OCI-LY3 (cell line): Measurements from ENCODE around the gene AATF.

Source experiments
- H2AFZ ChIP-seq: fragments of 200-600, 300-600 bp; shearing (Covaris generic); 2 replicates; pipeline ENCODE4 v1.6.0; 2014; ENCODE audit warnings: antibody characterized with exemption, low read depth, low read length
- H3K27ac ChIP-seq: fragments of 200-600, 300-600 bp; sonication (generic); 2 replicates; pipeline ENCODE4 v1.5.1; 2014; ENCODE audit warnings: mild to moderate bottlenecking, low read length, moderate library complexity, mixed read lengths
- H3K27me3 ChIP-seq: fragments of 200-600, 300-600 bp; sonication (generic); 2 replicates; pipeline ENCODE4 v1.6.1; 2014; ENCODE audit warnings: low read depth, low read length, mixed read lengths
- H3K36me3 ChIP-seq: fragments of 200-600, 300-600 bp; sonication (generic); replicated peaks from 2 replicates; pipeline ENCODE3; 2014; ENCODE audit warnings: low read depth, low read length, mixed read lengths
- H3K4me1 ChIP-seq: fragments of 300-600, 200-600 bp; sonication (generic); 2 replicates; pipeline ENCODE4 v1.6.1; 2014; ENCODE audit warnings: low read length, mixed read lengths
- H3K4me2 ChIP-seq: fragments of 200-600, 300-600 bp; sonication (generic); 2 replicates; pipeline ENCODE4 v1.6.1; 2014; ENCODE audit warnings: low read length, mixed read lengths
- H3K4me3 ChIP-seq: fragments of 300-600, 200-600 bp; sonication (generic); 2 replicates; pipeline ENCODE4 v1.5.1; 2014; ENCODE audit warnings: antibody characterized with exemption, mild to moderate bottlenecking, low read length, moderate library complexity
- H3K79me2 ChIP-seq: fragments of 300-600, 200-600 bp; shearing (Covaris generic); 2 replicates; pipeline ENCODE4 v1.6.1; 2014; ENCODE audit warnings: mild to moderate bottlenecking, low read length, mixed read lengths
- H3K9ac ChIP-seq: fragments of 300-600, 200-600 bp; shearing (Covaris generic); 2 replicates; pipeline ENCODE4 v1.6.0; 2014; ENCODE audit warnings: mild to moderate bottlenecking, low read length, moderate library complexity
- H3K9me3 ChIP-seq: fragments of 200-600, 300-600 bp; shearing (Covaris generic); 2 replicates; pipeline ENCODE4 v1.6.1; 2014; ENCODE audit warnings: low read length, mixed read lengths; ENCODE audit not compliant: insufficient read depth
- H4K20me1 ChIP-seq: fragments of 200-600, 300-600 bp; sonication (generic); 2 replicates; pipeline ENCODE4 v1.6.1; 2016; ENCODE audit warnings: low read length, mixed read lengths; ENCODE audit not compliant: insufficient read depth
- CTCF ChIP-seq: fragments of 200-600, 300-600 bp; sonication (generic); IDR thresholded peaks from 2 replicates; pipeline ENCODE4 v1.5.1; 2014; ENCODE audit warnings: antibody characterized with exemption, low read length, low read depth
- EZH2phosphoT487 ChIP-seq: fragments of 200-600 bp; shearing (Covaris generic); IDR thresholded peaks from 2 replicates; pipeline ENCODE4 v1.6.1; 2018; ENCODE audit warnings: antibody characterized with exemption, mixed run types, low read depth

AATF gene

DNA sequence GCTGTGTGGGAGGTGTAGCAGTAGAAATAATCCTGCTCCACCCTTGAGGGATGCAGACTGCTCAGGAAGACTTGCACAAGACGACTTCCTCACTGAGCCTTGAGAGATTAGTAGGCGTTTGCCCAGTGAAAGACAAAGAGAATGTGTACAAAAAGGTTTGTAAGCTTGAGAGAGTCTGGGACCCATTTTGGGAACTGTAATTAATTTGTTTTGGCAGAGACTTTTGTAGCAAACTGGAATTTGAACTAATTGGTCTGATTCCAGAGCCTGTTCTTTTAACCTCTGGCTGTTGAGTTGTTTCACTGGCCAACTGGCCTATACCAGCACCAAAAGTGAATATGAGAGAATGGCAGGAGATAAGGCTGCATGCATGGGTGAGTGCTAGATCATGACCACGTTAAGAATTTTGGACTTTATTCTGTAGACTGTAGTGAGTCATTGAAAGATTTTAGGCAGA lies 75.5 kb downstream of the AATF start:
- Histone ChIP-seq H3K4me2 (no peak overlapping the region), H3K9ac (no peak overlapping the region), H3K27ac (no peak overlapping the region), H3K36me3 (peaks cover 21% of the 10 kb centered on the region), H2AFZ (no peak overlapping the region), H4K20me1 (peaks cover 29% of the 10 kb centered on the region), H3K27me3 (no peaks in the 10 kb centered on the region), H3K9me3 (no peaks in the 10 kb centered on the region), H3K79me2 (no peaks in the 10 kb centered on the region), H3K4me3 (no peak overlapping the region), H3K4me1 (peaks cover 26% of the 10 kb centered on the region)
- TF ChIP-seq CTCF (no peak), EZH2phosphoT487 (no peak)

DNA sequence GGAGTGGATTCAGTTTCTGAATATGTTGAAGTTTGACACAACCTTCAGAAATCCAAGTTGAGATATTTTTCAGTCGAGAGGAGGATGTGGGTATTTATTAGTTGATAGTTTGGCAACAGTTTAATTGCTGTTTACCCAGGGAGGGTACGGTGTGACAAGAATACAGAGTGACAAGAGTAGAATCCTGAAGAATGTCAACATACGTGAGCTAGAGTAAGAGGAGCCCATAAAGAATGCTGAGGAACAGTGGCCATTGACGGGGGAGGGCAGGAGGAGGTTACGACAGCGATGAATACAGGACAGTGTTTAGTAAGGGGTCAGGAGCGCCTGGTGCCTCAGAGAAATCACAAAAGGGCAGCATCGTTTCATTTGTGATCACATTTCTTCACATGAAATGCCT lies 76.5 kb downstream of the AATF start:
- peaks cover 29% of the 10 kb centered on the region for H4K20me1 ChIP-seq
- H3K9ac ChIP-seq = no peak overlapping the region
- H3K4me3 ChIP-seq = no peak overlapping the region
- peaks cover 26% of the 10 kb centered on the region for H3K4me1 ChIP-seq
- no peak overlapping the region for H2AFZ ChIP-seq
- H3K36me3 ChIP-seq = peaks cover 17% of the 10 kb centered on the region
- H3K4me2 ChIP-seq = peak overlapping the region; percentile 42; the same call in 1 of the 2 replicates
- H3K27me3 ChIP-seq = no peaks in the 10 kb centered on the region
- H3K79me2 ChIP-seq = no peaks in the 10 kb centered on the region
- TF ChIP-seq CTCF (no peak), EZH2phosphoT487 (no peak)
- H3K9me3 ChIP-seq = no peaks in the 10 kb centered on the region
- no peak overlapping the region for H3K27ac ChIP-seq

DNA sequence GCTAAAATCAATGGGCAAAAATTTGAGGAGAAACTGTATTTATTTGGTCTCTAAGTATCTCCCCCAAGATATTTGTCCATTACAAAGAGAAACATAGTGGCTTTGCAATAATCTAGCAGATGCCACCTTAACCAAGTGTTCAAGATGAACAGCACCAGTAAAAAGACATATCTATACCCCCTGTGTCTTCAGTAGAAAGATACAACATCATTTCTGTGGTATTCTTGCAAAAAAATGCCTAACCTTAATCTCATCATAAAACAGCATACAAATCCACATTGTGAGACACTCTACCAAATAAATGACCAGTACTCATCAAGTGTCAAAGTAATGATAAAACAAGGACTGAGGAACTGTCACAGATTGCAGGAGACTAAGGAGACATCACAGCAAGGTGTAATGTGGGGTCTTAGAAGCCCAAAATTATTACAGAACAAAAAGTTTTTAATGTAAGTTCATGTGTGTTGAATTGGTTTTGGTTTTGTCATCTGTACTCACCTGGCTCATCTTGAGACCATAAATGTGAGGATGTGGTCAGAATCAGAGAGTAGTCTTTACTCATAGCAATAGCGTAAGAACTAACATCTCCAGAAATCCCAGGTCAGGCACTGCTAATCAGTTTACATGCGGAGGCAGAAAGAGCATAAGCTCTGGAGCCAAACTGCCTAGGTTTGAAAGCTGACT lies 77.2 kb downstream of the AATF start:
- H4K20me1 ChIP-seq = peaks cover 29% of the 10 kb centered on the region
- peak overlapping the region; percentile 42 for H3K4me2 ChIP-seq
- no peak overlapping the region for H2AFZ ChIP-seq
- peaks cover 26% of the 10 kb centered on the region for H3K4me1 ChIP-seq
- H3K27ac ChIP-seq = no peak overlapping the region
- TF ChIP-seq EZH2phosphoT487 (no peak), CTCF (no peak)
- H3K27me3 ChIP-seq = no peaks in the 10 kb centered on the region
- H3K9me3 ChIP-seq = no peaks in the 10 kb centered on the region
- peaks cover 13% of the 10 kb centered on the region for H3K36me3 ChIP-seq
- no peaks in the 10 kb centered on the region for H3K79me2 ChIP-seq
- no peak overlapping the region for H3K4me3 ChIP-seq
- no peak overlapping the region for H3K9ac ChIP-seq

DNA sequence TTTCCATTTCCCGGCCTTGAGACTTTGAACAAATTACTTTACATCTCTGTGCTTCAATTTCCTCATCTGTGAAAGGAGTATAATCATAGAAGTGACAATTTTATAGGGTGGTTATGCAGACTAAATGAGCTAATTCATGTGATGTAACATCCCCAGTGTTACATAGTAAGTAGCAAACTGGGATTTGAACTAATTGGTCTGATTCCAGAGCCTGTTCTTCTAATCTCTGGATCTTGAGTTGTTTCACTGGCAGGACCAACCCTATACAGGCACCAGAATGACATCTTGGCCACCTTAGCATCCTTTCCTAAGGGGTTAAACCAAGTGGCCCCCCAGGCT lies 77.7 kb downstream of the AATF start:
- H3K4me3 ChIP-seq = no peak overlapping the region
- no peak for TF ChIP-seq CTCF
- no peak for TF ChIP-seq EZH2phosphoT487
- no peak overlapping the region for H3K27ac ChIP-seq
- peaks cover 29% of the 10 kb centered on the region for H4K20me1 ChIP-seq
- no peak overlapping the region for H3K9ac ChIP-seq
- no peak overlapping the region for H3K4me2 ChIP-seq
- no peaks in the 10 kb centered on the region for H3K9me3 ChIP-seq
- peaks cover 15% of the 10 kb centered on the region for H3K36me3 ChIP-seq
- H3K79me2 ChIP-seq = no peaks in the 10 kb centered on the region
- H3K4me1 ChIP-seq = peaks cover 26% of the 10 kb centered on the region
- H3K27me3 ChIP-seq = no peaks in the 10 kb centered on the region
- H2AFZ ChIP-seq = no peak overlapping the region
